CD4-positive, alpha-beta memory T cell (primary cell): ENCODE results near the gene PRAMEF20. TPM values are rescaled to one million over a fixed set of nuclear protein-coding genes. Genes with fewer than 3 reads are reported as not detected.
"Not testable (repeated sequence)": the region's sequence is repeated elsewhere in the genome, so short reads cannot be mapped to it uniquely, and the experiment has no call there.

Experiments used
- CTCF ChIA-PET: fragments of 350-600 bp; sonication (Branson Sonifier 250); formaldehyde crosslinking; loops from one replicate; lab custom pipeline; 2021; ENCODE audit warnings: inconsistent platforms; ENCODE audit not compliant: partially characterized antibody; lab: Charles Lee
- POLR2A ChIA-PET: fragments of 350-600 bp; sonication (Branson Sonifier 250); formaldehyde crosslinking; loops from one replicate; lab custom pipeline; 2021; ENCODE audit not compliant: partially characterized antibody; lab: Charles Lee
- DNase-seq, 5 donors: peaks; one replicate each; pipeline versions ENCODE4 v3.0.0 to v3.0.0-alpha.2; 2020 to 2022; ENCODE audit warnings: mixed read lengths in 1 of 5
- H3K27ac ChIP-seq: one replicate; pipeline ENCODE4 v1.7.0; 2013; ENCODE audit warnings: low read depth, low read length
- H3K27me3 ChIP-seq: 2 replicates; pipeline ENCODE4 v1.7.0; 2013; ENCODE audit warnings: mild to moderate bottlenecking, low read length, moderate library complexity; ENCODE audit not compliant: insufficient read depth
- H3K36me3 ChIP-seq: 2 replicates; pipeline ENCODE4 v1.7.0; 2013; ENCODE audit warnings: mild to moderate bottlenecking, low read length, moderate library complexity; ENCODE audit not compliant: insufficient read depth
- H3K4me1 ChIP-seq: 2 replicates; pipeline ENCODE4 v1.7.0; 2013; ENCODE audit warnings: mild to moderate bottlenecking, low read length, moderate library complexity; ENCODE audit not compliant: insufficient read depth
- H3K4me3 ChIP-seq, 2 donors: one replicate each; pipeline ENCODE4 v1.7.0; 2013; ENCODE audit warnings: low read length in 2 of 2, mild to moderate bottlenecking in 1 of 2
- H3K9me3 ChIP-seq, 2 donors: one replicate each; pipeline ENCODE4 v1.7.0; 2013; ENCODE audit warnings: low read length in 2 of 2, control low read depth in 1 of 2; ENCODE audit not compliant: control insufficient read depth in 1 of 2
- H3K27ac Mint-ChIP-seq, 7 donors: one replicate each; pipeline ENCODE4 v1.8.0; 2020 to 2021; ENCODE audit warnings: mixed read lengths in 7 of 7, mild to moderate bottlenecking in 6 of 7, inconsistent platforms in 3 of 7, moderate library complexity in 3 of 7
- H3K27me3 Mint-ChIP-seq, 2 donors: one replicate each; pipeline ENCODE4 v1.8.0; 2020 to 2021; ENCODE audit warnings: mixed read lengths in 2 of 2
- H3K36me3 Mint-ChIP-seq, 2 donors: one replicate each; pipeline ENCODE4 v1.8.0; 2020 to 2021; ENCODE audit warnings: mixed read lengths in 2 of 2, inconsistent platforms in 1 of 2, mild to moderate bottlenecking in 1 of 2
- H3K4me1 Mint-ChIP-seq, 4 donors: one replicate each; pipeline ENCODE4 v1.8.0; 2020 to 2021; ENCODE audit warnings: mixed read lengths in 4 of 4, mild to moderate bottlenecking in 1 of 4
- H3K4me3 Mint-ChIP-seq, 8 donors: one replicate each; pipeline ENCODE4 v1.8.0; 2020 to 2021; ENCODE audit warnings: mixed read lengths in 8 of 8, mild to moderate bottlenecking in 7 of 8, moderate library complexity in 6 of 8, inconsistent platforms in 3 of 8
- H3K9me3 Mint-ChIP-seq, 8 donors: one replicate each; pipeline ENCODE4 v1.8.0; 2020 to 2021; ENCODE audit warnings: mixed read lengths in 8 of 8, mild to moderate bottlenecking in 5 of 8, inconsistent platforms in 3 of 8, moderate library complexity in 1 of 8
- intact Hi-C: fragments of 100-400 bp; cut with micrococcal nuclease; formaldehyde crosslinking; loops from one replicate; pipeline ENCODE4 v1.15.1; 2023
- polyA plus RNA-seq, 2 donors: library from polyadenylated mRNA; unstranded; fragments of 300-500 nt; fragmentation: Illumina TruSeq; gene quantifications; one replicate each; pipeline ENCODE4 v1.2.3, GENCODE V29; 2021
- total RNA-seq, 2 experiments: library from RNA; stranded (reverse); gene quantifications; one replicate each; pipeline ENCODE4 v1.2.3, GENCODE V29; 2021

Gene PRAMEF20
- total and polyA plus RNA-seq, 4 experiments from 2014 or later = not detected

DNA sequence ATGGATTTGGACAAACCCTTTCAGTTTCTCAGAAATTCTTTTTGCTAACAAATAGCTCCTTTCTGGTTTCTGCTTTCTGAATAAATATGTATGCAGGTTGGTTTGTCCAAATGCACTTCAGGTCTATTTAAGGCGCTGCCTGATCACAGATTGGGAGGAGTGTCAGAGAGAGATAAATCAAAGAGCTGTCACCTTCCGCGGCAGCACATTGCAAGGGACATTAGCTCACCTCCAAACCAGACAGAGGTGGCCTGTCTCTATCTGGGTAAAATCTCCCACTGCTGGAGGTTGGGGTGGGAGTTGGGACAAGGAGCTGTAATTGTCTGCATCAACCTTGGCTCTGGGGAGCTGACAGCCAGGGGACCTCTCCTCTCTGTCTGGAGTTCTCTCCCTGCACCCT lies 25.2 kb downstream of the PRAMEF20 start:
- no peak overlapping the region for H3K4me3 ChIP-seq
- CTCF ChIA-PET = no interaction called here
- no peaks in the 10 kb centered on the region for H3K36me3 Mint-ChIP-seq
- H3K9me3 ChIP-seq = no peaks in the 10 kb centered on the region
- H3K27me3 ChIP-seq = no peaks in the 10 kb centered on the region
- intact Hi-C loops = no loop called here
- no peaks in the 10 kb centered on the region for H3K4me1 ChIP-seq
- DNase-seq = no peak
- no peak overlapping the region for H3K27ac ChIP-seq
- H3K4me3 Mint-ChIP-seq = no peak overlapping the region
- peaks cover 0 to 6% (median 0%) of the 10 kb centered on the region in 8 donors for H3K9me3 Mint-ChIP-seq
- H3K27ac Mint-ChIP-seq = no peak overlapping the region
- H3K27me3 Mint-ChIP-seq = peaks cover 2 to 6% of the 10 kb centered on the region in 2 donors
- POLR2A ChIA-PET = no interaction called here
- H3K4me1 Mint-ChIP-seq = no peaks in the 10 kb centered on the region
- H3K36me3 ChIP-seq = no peaks in the 10 kb centered on the region

DNA sequence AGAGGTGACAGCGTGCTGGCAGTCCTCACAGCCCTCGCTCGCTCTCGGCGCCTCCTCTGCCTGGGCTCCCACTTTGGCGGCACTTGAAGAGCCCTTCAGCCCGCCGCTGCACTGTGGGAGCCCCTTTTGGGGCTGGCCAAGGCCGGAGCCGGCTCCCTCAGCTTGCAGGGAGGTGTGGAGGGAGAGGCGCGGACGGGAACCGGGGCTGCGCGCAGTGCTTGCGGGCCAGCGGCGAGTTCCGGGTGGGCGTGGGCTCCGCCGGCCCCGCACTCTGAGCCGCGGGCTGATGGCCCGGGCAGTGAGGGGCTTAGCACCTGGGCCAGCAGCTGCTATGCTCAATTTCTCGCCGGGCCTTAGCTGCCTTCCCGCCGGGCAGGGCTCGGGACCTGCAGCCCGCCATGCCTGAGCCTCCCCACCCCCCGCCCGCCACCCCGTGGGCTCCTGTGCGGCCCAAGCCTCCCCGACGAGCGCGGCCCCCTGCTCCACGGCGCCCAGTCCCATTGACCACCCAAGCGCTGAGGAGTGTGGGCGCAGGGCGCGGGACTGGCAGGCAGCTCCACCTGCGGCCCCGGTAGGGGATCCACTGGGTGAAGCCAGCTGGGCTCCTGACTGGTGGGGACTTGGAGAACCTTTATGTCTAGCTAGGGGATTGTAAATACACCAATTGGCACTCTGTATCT lies 29.0 kb downstream of the PRAMEF20 start:
- POLR2A ChIA-PET, H3K27me3 Mint-ChIP-seq: not testable (repeated sequence)

DNA sequence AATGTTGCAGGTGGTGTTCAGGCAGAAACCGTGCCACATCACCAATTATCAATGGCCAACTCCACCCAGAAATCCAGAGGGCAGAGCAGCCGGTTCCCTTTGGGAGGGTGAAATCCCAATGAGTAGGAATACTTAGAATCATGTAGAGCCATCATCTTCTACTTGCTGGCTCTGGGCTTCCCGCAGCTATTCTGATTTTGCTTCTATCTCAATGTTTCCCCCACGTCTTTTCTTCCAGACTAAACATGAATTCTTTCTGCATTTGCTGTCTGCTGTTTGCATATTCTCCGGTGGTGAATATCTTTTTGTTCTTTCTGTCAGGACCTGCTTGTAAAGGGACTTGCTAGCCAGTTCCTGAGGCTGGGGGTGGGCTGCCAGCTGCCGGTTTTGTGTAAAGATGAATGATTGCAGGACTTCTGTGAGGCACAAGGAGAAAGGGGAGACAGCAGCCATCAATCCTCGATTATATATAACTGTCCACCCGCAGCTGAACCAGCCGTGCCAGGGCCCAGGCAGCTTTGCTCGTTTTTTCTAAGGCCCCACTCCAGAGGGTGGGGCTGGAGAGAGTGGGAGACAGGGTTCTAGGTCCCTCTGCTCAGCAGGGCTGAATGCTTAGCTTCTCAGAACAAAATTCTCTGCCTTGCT lies 33.2 kb downstream of the PRAMEF20 start:
- intact Hi-C loops = no loop called here
- DNase-seq = no peak
- H3K27me3 Mint-ChIP-seq = peaks cover 0 to 3% of the 10 kb centered on the region in 2 donors
- no peaks in the 10 kb centered on the region for H3K9me3 ChIP-seq
- no peaks in the 10 kb centered on the region for H3K36me3 Mint-ChIP-seq
- peaks cover 0 to 6% (median 0%) of the 10 kb centered on the region in 8 donors for H3K9me3 Mint-ChIP-seq
- no peaks in the 10 kb centered on the region for H3K36me3 ChIP-seq
- no peaks in the 10 kb centered on the region for H3K27me3 ChIP-seq
- no peak overlapping the region for H3K27ac Mint-ChIP-seq
- H3K27ac ChIP-seq = no peak overlapping the region
- ChIA-PET CTCF (no interaction called here), POLR2A (no interaction called here)
- no peak overlapping the region for H3K4me3 ChIP-seq
- H3K4me3 Mint-ChIP-seq = no peak overlapping the region
- no peaks in the 10 kb centered on the region for H3K4me1 Mint-ChIP-seq
- no peaks in the 10 kb centered on the region for H3K4me1 ChIP-seq

More for the DNA sequence above, 29.0 kb downstream of the PRAMEF20 start:
- H3K27me3 ChIP-seq, DNase-seq, H3K9me3 ChIP-seq, H3K27ac Mint-ChIP-seq, H3K36me3 Mint-ChIP-seq, H3K4me3 Mint-ChIP-seq, H3K4me1 ChIP-seq, CTCF ChIA-PET, H3K36me3 ChIP-seq, intact Hi-C loops, H3K9me3 Mint-ChIP-seq, H3K4me3 ChIP-seq, H3K4me1 Mint-ChIP-seq, H3K27ac ChIP-seq: not testable (repeated sequence)

DNA sequence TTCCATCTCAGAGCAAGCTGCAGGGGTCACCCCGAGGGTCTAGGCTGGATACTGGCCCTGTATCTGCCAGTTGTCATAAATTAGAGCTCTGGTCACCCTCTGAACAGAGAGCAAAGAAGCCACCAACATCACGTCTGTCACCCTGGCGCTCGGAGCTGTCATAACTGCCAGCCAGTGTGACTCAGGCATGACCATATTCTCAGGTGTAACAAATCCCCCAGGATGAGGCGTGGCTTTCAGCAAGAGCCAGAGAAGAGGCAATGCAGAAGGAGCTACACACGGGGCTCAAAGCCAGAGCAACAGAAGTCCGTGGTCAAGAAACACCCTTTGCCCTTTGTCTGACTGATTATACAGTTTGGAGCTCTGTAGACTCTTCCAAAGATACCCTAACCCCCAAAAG lies 40.0 kb downstream of the PRAMEF20 start:
- no peaks in the 10 kb centered on the region for H3K27me3 ChIP-seq
- no peak overlapping the region for H3K27ac ChIP-seq
- H3K27me3 Mint-ChIP-seq = peaks cover 0 to 5% of the 10 kb centered on the region in 2 donors
- no peak overlapping the region for H3K4me3 Mint-ChIP-seq
- CTCF ChIA-PET = no interaction called here
- no peaks in the 10 kb centered on the region for H3K36me3 Mint-ChIP-seq
- no peaks in the 10 kb centered on the region for H3K9me3 Mint-ChIP-seq
- POLR2A ChIA-PET = no interaction called here
- no peak overlapping the region for H3K4me3 ChIP-seq
- H3K9me3 ChIP-seq = no peaks in the 10 kb centered on the region
- intact Hi-C loops = no loop called here
- no peaks in the 10 kb centered on the region for H3K4me1 ChIP-seq
- DNase-seq = no peak
- no peaks in the 10 kb centered on the region for H3K4me1 Mint-ChIP-seq
- peak overlapping the region in 1 of 7 donors; percentile 13 for H3K27ac Mint-ChIP-seq
- no peaks in the 10 kb centered on the region for H3K36me3 ChIP-seq

DNA sequence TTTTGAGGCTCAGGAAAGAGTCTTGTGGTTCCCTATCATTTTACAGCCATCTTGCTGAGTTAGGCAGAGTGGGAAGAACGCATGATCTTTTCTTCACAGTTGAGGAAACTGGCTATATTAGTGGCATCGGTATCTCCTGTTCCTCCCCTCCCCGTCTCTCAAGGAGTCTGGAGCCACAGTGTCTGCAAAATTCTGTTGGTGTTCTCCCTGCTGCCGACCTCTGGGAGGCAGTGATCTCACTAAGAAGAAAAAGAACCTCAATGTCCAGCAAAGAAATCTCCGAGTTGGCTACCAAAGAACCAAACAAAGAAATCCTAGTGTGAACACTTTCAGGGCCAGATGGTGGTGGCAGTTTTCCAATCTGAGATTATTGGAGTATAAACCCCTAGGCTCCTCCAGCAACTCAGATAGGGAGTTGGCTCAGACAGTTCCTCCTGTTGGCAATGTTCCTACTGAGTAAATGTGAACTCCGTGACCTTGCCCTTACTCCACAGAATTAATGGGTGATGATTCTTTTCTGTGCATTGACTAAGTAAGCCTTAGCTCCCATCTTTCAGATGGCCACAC lies 41.2 kb downstream of the PRAMEF20 start:
- CTCF ChIA-PET = no interaction called here
- no peaks in the 10 kb centered on the region for H3K9me3 ChIP-seq
- no peak overlapping the region for H3K27ac ChIP-seq
- no peaks in the 10 kb centered on the region for H3K9me3 Mint-ChIP-seq
- POLR2A ChIA-PET = no interaction called here
- peaks cover 3% of the 10 kb centered on the region in 2 donors for H3K27me3 Mint-ChIP-seq
- DNase-seq = no peak
- no peak overlapping the region for H3K4me3 Mint-ChIP-seq
- no peaks in the 10 kb centered on the region for H3K27me3 ChIP-seq
- no peaks in the 10 kb centered on the region for H3K36me3 ChIP-seq
- H3K4me3 ChIP-seq = no peak overlapping the region
- intact Hi-C loops = no loop called here
- no peaks in the 10 kb centered on the region for H3K4me1 Mint-ChIP-seq
- no peak overlapping the region for H3K27ac Mint-ChIP-seq
- no peaks in the 10 kb centered on the region for H3K36me3 Mint-ChIP-seq
- H3K4me1 ChIP-seq = no peaks in the 10 kb centered on the region

DNA sequence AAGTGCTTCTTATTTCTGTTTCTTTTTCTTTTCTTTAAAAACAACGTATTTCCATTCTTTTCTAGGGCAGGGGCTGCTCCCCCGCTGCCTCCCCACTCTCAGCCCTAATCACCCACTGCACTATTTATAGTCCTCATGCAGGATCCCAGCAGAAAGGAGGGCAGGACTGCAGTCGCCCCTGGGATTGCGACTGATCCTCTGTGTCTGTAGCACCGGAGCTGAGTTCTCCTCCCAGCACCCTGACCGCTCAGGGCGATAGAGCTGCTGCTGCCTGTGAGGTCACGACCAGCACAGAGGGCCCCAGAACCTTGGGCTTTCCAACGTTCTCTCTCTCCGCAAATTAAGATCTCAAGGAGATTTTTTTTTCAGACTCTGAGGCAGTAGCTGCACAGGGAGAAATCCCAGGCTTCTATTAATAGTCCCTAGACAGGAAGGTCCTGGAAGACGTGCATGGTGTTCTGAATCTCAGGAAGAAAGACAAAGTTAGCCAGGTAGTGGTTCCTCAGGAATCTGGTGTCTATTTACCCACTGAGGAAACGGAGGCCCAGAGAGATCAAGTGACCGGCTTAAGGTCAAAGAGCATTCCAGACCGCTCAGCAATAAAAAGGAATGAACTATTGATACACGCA lies 46.8 kb downstream of the PRAMEF20 start:
- CTCF ChIA-PET = no interaction called here
- Histone ChIP-seq H3K4me3 (no peak overlapping the region), H3K4me1 (no peaks in the 10 kb centered on the region), H3K27ac (no peak overlapping the region), H3K27me3 (no peaks in the 10 kb centered on the region), H3K9me3 (no peaks in the 10 kb centered on the region), H3K36me3 (no peaks in the 10 kb centered on the region)
- no peaks in the 10 kb centered on the region for H3K36me3 Mint-ChIP-seq
- no peak overlapping the region for H3K27ac Mint-ChIP-seq
- POLR2A ChIA-PET = no interaction called here
- peaks cover 3 to 6% of the 10 kb centered on the region in 2 donors for H3K27me3 Mint-ChIP-seq
- intact Hi-C loops = no loop called here
- DNase-seq = no peak
- peaks cover 0 to 1% (median 0%) of the 10 kb centered on the region in 8 donors for H3K9me3 Mint-ChIP-seq
- H3K4me1 Mint-ChIP-seq = no peaks in the 10 kb centered on the region
- no peak overlapping the region for H3K4me3 Mint-ChIP-seq

DNA sequence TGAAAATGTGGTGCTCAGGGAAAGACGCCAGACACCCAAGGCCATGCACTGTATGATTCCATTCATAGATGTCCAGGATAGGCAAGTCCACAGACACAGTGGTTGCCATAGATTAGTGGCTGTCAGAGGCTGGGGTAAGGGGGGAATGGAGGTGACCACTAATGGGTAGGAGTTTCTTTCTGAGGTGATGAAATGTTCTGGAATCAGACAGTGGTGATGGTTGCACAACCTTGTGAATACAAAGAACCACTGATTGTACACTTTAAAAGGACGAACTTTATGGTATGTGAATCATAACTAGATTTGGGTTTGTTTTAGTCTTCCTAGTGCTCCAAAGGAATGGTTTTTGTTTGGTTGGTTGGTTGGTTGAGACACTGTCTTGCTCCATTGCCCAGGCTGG lies 51.7 kb downstream of the PRAMEF20 start:
- Mint-ChIP-seq H3K9me3 (peaks cover 0 to 1% (median 0%) of the 10 kb centered on the region in 8 donors), H3K4me3 (no peak overlapping the region), H3K36me3 (no peaks in the 10 kb centered on the region), H3K27ac (no peak overlapping the region), H3K27me3 (peaks cover 2 to 4% of the 10 kb centered on the region in 2 donors), H3K4me1 (no peaks in the 10 kb centered on the region)
- POLR2A ChIA-PET = no interaction called here
- Histone ChIP-seq H3K27me3 (no peaks in the 10 kb centered on the region), H3K4me1 (no peaks in the 10 kb centered on the region), H3K9me3 (no peaks in the 10 kb centered on the region), H3K4me3 (no peak overlapping the region), H3K36me3 (no peaks in the 10 kb centered on the region), H3K27ac (no peak overlapping the region)
- DNase-seq = no peak
- intact Hi-C loops = no loop called here
- CTCF ChIA-PET = no interaction called here
